Peyer's patch (tissue), 4 donors: Measurements from ENCODE around the gene TTC22.

Experiments
- CTCF ChIP-seq, 6 experiments: fragments of 450-650 bp in 4 of 6; fragments of 200-600 bp in 2 of 6; sonication (generic) in 1 of 6; IDR thresholded peaks; one replicate each; pipeline ENCODE4 v1.5.1; 2017 to 2019; ENCODE audit warnings: antibody characterized with exemption in 6 of 6, mild to moderate bottlenecking in 3 of 6, moderate library complexity in 1 of 6
- POLR2A ChIP-seq, 2 donors: fragments of 450-650 bp; IDR thresholded peaks; one replicate each; pipeline ENCODE4 v1.5.1; 2017; ENCODE audit warnings: antibody characterized with exemption in 2 of 2, mild to moderate bottlenecking in 2 of 2, moderate library complexity in 2 of 2

- TF ChIP-seq CTCF (IDR thresholded peaks at IDR 0.05) (peak in 2 of 6 experiments; percentile 13 to 14), POLR2A (IDR thresholded peaks at IDR 0.05) (no peak)
These were observed 47.2 kb upstream of the TTC22 start for GRCh38 chr1:54848134-54848948.
